Upper lobe of left lung (tissue), 6 donors: Measurements from ENCODE around the gene ENG. TPM values are rescaled to one million over a fixed set of nuclear protein-coding genes. Genes with fewer than 3 reads are reported as not detected.
A peak's percentile ranks its signal among the peaks of the same experiment; 100 is the strongest.
"Not testable (repeated sequence)": the region's sequence is repeated elsewhere in the genome, so short reads cannot be mapped to it uniquely, and the experiment has no call there.

Experiments
- ATAC-seq, 2 donors: fragments of 200-7000 bp; cut with Tn5 transposase; one replicate each; pipeline ENCODE4 v1.9.1; 2022; ENCODE audit warnings: mild to moderate bottlenecking in 2 of 2, moderate library complexity in 2 of 2; ENCODE audit not compliant: low FRiP score in 2 of 2
- DNase-seq, 2 donors: peaks; one replicate each; pipeline ENCODE4 v3.0.0-alpha.2; 2019 to 2020
- H3K27ac ChIP-seq, 4 donors: fragments of 200-600 bp; sonication (generic); one replicate each; pipeline ENCODE4 v1.5.1; 2016 to 2019
- H3K27me3 ChIP-seq, 4 donors: fragments of 200-600 bp; sonication (generic); one replicate each; pipeline ENCODE4 v1.5.1; 2017 to 2019
- H3K36me3 ChIP-seq, 4 donors: fragments of 200-600 bp; sonication (generic); one replicate each; pipeline ENCODE4 v1.5.1; 2016 to 2019
- H3K4me1 ChIP-seq, 4 donors: fragments of 200-600 bp; sonication (generic); one replicate each; pipeline ENCODE4 v1.5.1; 2018 to 2019
- H3K4me3 ChIP-seq, 4 donors: fragments of 200-600 bp; sonication (generic); one replicate each; pipeline ENCODE4 v1.5.1; 2017 to 2019; ENCODE audit warnings: mild to moderate bottlenecking in 2 of 4, moderate library complexity in 1 of 4
- H3K9me3 ChIP-seq, 4 donors: fragments of 200-600 bp; sonication (generic); one replicate each; pipeline ENCODE4 v1.5.1; 2018 to 2019
- EP300 ChIP-seq, 4 donors: sonication (generic); formaldehyde crosslinking; IDR thresholded peaks; one replicate each; pipeline ENCODE4 v1.5.1; 2017; ENCODE audit warnings: antibody characterized with exemption in 4 of 4, control low read depth in 2 of 4
- POLR2A ChIP-seq, 4 donors: fragments of 450-650 bp; IDR thresholded peaks; one replicate each; pipeline ENCODE4 v1.5.1; 2016 to 2017; ENCODE audit warnings: antibody characterized with exemption in 4 of 4, mild to moderate bottlenecking in 2 of 4
- POLR2AphosphoS5 ChIP-seq, 2 donors: sonication (generic); formaldehyde crosslinking; IDR thresholded peaks; one replicate each; pipeline ENCODE4 v1.5.1; 2017; ENCODE audit warnings: antibody characterized with exemption in 2 of 2
- WGBS, 2 donors: methylation state at CpG; one replicate each; pipeline ENCODE4 v1.1.5; 2017 to 2018; 5-methylcytosine and 5-hydroxymethylcytosine counted together
- total RNA-seq, 6 donors: library from RNA; depleted of rRNA in 4 of 6; stranded (reverse); fragments of >200 nt in 4 of 6; gene quantifications; one replicate each; pipeline versions ENCODE4 v1.1.0 to v1.2.1, GENCODE V29; 2016 to 2021
- TF ChIP-seq, protein P1 (sequence below), 6 experiments: fragments of 450-650 bp in 4 of 6; fragments of 200-600 bp in 2 of 6; sonication (generic) in 2 of 6; IDR thresholded peaks; one replicate each; pipeline ENCODE4 v1.5.1; 2016 to 2019; ENCODE audit warnings: antibody characterized with exemption in 6 of 6
- donor health status: DM: no; HTN: no; CAD: no; lungs with moderate emphysema.
- donor health status: DM: no; HTN: yes; CAD: no; lungs with severe emphysema.

The ENG gene
- total RNA-seq, 6 donors from 2014 or later, result 45.7 to 378 (median 178) TPM

DNA sequence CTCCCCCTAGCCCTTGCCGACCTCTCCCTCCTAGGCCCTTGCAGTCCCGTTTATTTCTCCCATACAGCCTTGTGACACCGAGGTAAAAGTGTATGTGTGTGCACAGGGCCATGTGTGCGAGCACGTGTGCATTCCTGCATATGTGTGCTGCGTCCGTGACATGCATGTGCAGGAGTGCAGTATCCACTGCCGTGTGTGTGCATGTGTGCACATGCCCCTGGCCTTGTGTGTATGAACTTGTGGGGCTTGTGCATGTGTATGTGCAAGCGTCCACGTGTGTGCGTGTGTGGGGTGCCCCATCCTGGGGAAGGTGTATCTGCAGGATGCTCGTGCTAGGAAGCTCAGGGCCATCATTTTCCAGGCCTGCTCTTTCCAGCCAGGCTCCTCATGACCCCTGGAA, 16.4 kb upstream of the ENG start:
- H3K9me3 ChIP-seq, result no peaks in the 10 kb centered on the region
- ATAC-seq (no peak), DNase-seq (no peak)
- H3K4me1 ChIP-seq, result peaks cover 37 to 63% (median 54%) of the 10 kb centered on the region in 4 donors
- WGBS, 2 donors, result 81 to 90% methylated on average over 11 to 12 of the region's 12 CpGs
- H3K36me3 ChIP-seq, result peaks cover 5 to 48% (median 37%) of the 10 kb centered on the region in 4 donors
- no peak overlapping the region for H3K27ac ChIP-seq
- H3K27me3 ChIP-seq, result no peaks in the 10 kb centered on the region
- TF ChIP-seq EP300 (IDR thresholded peaks at IDR 0.05) (no peak), POLR2A (IDR thresholded peaks at IDR 0.05) (no peak), POLR2AphosphoS5 (IDR thresholded peaks at IDR 0.05) (no peak)
- H3K4me3 ChIP-seq, result no peak overlapping the region

DNA sequence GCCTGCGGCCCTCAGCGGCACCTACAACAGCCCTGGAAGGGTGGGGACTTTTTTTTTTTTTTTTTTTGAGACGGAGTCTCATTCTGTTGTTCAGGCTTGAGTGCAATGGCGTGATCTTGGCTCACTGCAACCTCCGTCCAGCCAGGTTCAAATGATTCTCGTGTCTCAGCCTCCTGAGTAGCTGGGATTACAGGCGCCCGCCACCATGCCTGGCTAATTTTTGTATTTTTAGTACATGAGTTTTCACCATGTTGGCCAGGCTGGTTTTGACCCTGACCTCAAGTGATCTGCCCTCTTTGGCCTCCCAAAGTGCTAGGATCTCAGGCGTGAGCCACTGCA, 15.7 kb upstream of the ENG start:
- peak overlapping the region in 2 of 4 donors; percentile 74 to 84 for H3K27ac ChIP-seq
- ATAC-seq, result not testable (repeated sequence)

DNA sequence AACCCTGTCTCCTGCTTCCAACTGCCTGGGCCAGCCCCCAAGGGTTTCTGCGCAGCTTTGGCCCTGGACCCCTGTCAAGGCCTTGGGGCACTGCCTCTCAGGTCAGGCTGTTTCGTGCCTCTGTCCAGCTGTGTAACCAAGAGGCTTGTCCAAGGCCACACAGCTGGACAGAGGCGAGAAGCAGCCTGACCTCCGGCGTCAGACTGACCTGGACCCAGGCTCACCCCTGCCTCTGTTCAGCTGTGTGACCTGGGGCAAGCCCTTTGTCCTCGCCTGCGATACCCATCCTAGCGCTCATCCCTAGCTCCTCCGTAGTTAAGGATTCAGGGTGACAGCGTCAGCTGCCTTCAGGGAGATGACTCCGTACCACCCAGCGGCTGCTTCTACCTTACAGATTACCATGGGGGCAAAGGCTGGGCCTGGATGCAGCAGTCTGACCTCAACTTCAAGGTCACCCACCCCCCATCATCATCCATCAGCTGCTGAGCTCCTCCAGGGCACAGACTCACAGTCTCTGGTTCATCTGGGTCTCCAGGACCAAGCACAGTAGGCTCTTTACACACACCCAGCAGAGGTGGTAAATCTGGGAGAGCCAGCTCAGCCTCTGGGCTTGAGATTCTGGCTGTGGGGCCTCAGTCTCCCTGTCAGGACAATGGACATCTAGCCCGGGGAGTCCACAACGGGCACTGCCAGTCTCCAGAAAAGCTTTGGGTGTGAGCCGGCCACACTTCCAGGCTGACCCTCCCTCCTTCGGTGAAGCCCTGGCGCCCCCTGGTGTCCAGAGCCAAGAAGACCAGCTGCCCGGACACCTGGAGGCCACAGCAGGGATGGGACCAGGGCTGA, 15.1 kb upstream of the ENG start:
- Histone ChIP-seq H3K4me3 (no peak overlapping the region), H3K36me3 (peaks cover 5 to 48% (median 37%) of the 10 kb centered on the region in 4 donors), H3K27me3 (no peaks in the 10 kb centered on the region), H3K27ac (peak overlapping the region in 3 of 4 donors; percentile 74 to 84 (median 77)), H3K9me3 (no peaks in the 10 kb centered on the region), H3K4me1 (peaks cover 25 to 62% (median 47%) of the 10 kb centered on the region in 4 donors)
- ATAC-seq, result peak; percentile 83 to 93
- WGBS, 2 donors, result 71 to 81% methylated on average over 14 to 16 of the region's 18 CpGs
- TF ChIP-seq, protein P1, sequence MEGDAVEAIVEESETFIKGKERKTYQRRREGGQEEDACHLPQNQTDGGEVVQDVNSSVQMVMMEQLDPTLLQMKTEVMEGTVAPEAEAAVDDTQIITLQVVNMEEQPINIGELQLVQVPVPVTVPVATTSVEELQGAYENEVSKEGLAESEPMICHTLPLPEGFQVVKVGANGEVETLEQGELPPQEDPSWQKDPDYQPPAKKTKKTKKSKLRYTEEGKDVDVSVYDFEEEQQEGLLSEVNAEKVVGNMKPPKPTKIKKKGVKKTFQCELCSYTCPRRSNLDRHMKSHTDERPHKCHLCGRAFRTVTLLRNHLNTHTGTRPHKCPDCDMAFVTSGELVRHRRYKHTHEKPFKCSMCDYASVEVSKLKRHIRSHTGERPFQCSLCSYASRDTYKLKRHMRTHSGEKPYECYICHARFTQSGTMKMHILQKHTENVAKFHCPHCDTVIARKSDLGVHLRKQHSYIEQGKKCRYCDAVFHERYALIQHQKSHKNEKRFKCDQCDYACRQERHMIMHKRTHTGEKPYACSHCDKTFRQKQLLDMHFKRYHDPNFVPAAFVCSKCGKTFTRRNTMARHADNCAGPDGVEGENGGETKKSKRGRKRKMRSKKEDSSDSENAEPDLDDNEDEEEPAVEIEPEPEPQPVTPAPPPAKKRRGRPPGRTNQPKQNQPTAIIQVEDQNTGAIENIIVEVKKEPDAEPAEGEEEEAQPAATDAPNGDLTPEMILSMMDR (IDR thresholded peaks at IDR 0.05), result peak; percentile 89 to 97 (median 94)
- TF ChIP-seq POLR2AphosphoS5 (IDR thresholded peaks at IDR 0.05) (peak; percentile 32 to 63), EP300 (IDR thresholded peaks at IDR 0.05) (peak in 1 of 4 donors; percentile 20), POLR2A (IDR thresholded peaks at IDR 0.05) (no peak)
- DNase-seq, result peak; percentile 88 to 93

More for the DNA sequence above, 15.7 kb upstream of the ENG start:
- H3K4me3 ChIP-seq, H3K9me3 ChIP-seq, H3K27me3 ChIP-seq, DNase-seq: not testable (repeated sequence)
- peaks cover 29 to 62% (median 50%) of the 10 kb centered on the region in 4 donors for H3K4me1 ChIP-seq
- WGBS, 2 donors, result 43 to 63% methylated on average over 6 to 9 of the region's 9 CpGs
- TF ChIP-seq, protein P1 (IDR thresholded peaks at IDR 0.05), result peak in 2 of 6 experiments; percentile 0 to 18
- H3K36me3 ChIP-seq, result peaks cover 5 to 48% (median 37%) of the 10 kb centered on the region in 4 donors

DNA sequence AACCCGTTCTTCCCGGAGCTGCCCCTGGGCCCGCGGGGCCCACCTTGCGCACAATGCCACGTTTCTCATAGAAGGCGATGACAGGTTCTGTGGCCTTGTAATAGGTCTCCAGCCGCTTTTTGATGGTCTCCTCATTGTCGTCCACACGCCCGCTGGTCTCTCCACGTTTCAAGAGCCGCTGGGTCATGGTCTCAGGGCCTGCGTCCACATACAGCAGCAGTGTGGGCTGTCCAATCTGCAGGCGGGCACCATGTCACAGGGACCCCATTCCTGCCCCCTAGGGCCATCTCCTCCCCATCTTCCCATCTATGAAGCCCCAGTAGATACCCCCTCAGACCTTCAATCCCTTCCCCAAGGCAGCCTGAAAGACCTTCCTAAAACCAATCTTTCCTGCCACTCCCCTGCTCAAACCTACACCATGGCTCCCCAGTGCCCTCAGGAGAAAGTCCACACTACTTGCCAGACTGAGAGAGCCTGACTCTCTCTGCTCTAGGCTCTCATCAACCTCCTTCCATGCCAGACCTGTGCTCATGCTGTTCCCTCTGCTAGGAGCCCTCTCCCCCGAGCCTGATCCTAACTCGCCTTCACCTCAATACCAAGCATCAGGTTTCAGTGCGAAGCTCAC, 13.9 kb upstream of the ENG start:
- Histone ChIP-seq H3K9me3 (no peaks in the 10 kb centered on the region), H3K27ac (peak overlapping the region; percentile 65 to 84 (median 76)), H3K27me3 (no peaks in the 10 kb centered on the region), H3K36me3 (peaks cover 5 to 48% (median 37%) of the 10 kb centered on the region in 4 donors), H3K4me3 (no peak overlapping the region), H3K4me1 (peaks cover 17 to 51% (median 37%) of the 10 kb centered on the region in 4 donors)
- DNase-seq, result no peak
- 88 to 91% methylated on average over 18 of the region's 18 CpGs for WGBS, 2 donors
- TF ChIP-seq POLR2A (IDR thresholded peaks at IDR 0.05) (no peak), EP300 (IDR thresholded peaks at IDR 0.05) (no peak), POLR2AphosphoS5 (IDR thresholded peaks at IDR 0.05) (no peak)
- TF ChIP-seq, protein P1 (IDR thresholded peaks at IDR 0.05), result no peak
- no peak for ATAC-seq
